Sciatic nerve (tissue), 2 donors: ENCODE measurements around the gene RGS3. TPM values are rescaled to one million over a fixed set of nuclear protein-coding genes. Genes with fewer than 3 reads are reported as not detected.
"Not testable (repeated sequence)": the region's sequence is repeated elsewhere in the genome, so short reads cannot be mapped to it uniquely, and the experiment has no call there.

Source experiments
- ATAC-seq: fragments of 200-7000 bp; cut with Tn5 transposase; one replicate; pipeline ENCODE4 v1.9.1; 2020; ENCODE audit warnings: mild to moderate bottlenecking, moderate library complexity
- DNase-seq: peaks from one replicate; pipeline ENCODE4 v3.0.0-alpha.2; 2020; ENCODE audit warnings: low spot score
- intact Hi-C: fragments of 100-400 bp; cut with DNase I; formaldehyde crosslinking; loops from one replicate; pipeline ENCODE4 v1.14.2; 2022
- total RNA-seq: library from RNA; stranded (reverse); fragmentation: NEBNext Ultra II Directional; extraction: Animal tissue kit (Norgen Biotek cat#: 25700); gene quantifications from one replicate; pipeline ENCODE4 v1.2.1, GENCODE V29; 2021
- donor health status: DM: no; HTN: no; CAD: no.
- donor health status: DM: no; HTN: no; CAD: no.

Gene RGS3
- total RNA-seq, 1 donor from 2014 or later, result 43.1 TPM

DNA sequence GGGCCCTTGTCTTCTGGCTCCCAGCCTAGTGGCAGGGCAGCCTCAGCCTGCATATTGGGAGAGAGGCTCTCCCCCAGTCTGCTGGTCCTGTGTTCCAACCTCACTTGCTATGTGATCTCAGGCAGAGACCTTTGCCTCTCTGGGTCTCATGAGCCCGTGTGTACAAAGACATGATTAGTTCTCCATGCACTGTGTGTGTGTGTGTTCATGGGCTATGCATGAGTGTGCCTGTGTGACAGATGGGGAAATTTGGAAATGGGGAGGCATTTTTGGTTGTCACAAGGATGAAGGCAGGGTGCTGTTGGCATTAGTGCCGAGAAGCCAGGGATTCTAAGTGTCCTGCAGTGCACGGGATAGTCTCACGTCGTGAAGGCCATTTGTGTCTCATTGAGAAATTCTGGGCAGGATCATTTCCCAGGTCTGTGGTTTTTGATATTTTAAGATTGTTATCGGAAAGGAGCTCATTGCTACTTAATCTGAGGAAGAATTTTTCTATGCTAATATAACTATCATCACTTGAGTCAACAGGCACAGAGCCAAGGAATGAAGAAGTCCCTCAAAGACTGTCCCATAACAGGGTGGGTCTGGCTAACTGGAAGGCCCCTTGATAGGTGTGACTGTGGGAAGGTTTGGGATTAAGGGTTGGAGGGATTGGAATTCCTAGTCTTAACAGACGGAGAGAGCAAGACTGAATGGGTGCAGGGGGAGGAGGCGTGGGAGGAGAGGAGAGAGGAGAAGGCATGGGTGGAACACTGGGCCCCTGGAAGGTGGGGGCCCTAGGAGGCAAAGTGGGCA, 168.5 kb downstream of the RGS3 start:
- intact Hi-C loops, result no loop called here
- DNase-seq (peak; percentile 36), ATAC-seq (peak; percentile 7)

DNA sequence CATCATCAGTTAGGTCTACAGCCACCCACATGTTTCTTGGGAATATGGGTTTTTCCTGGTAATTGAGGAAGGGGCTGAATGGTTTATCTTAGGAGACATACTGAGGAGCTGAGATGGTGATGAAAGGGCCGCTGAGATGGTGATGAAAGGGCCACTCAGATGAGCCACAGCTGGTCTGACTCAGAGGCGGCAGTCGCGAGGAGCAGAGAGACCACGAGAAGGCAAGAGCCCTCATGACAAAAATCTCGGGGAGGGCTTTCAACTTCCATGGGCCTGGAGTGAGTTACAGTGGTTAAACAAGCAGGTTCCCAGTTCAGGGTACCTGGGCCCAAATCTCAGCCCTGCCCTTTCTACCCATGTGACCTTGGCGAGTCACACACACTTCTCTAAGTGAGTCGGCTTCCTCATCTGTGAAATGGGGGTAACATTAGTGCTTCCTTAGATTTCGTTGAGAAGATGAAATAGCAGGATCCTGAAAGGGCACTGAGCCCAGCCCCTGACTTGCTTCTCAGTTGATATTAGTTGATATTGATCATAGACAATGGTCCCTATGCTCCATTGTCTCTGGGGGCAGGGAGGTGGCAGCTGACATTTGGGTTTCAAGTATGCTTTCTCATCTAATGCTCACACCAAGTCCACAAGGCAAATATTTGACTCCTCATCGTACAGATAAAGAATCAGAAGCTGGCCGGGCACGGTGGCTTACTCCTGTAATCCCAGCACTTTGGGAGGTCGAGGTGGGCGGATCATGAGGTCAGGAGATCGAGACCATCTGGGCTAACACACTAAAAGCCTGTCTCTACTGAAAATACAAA, 169.5 kb downstream of the RGS3 start:
- DNase-seq, result peak; percentile 42
- ATAC-seq, result no peak
- intact Hi-C loops, result no loop called here

DNA sequence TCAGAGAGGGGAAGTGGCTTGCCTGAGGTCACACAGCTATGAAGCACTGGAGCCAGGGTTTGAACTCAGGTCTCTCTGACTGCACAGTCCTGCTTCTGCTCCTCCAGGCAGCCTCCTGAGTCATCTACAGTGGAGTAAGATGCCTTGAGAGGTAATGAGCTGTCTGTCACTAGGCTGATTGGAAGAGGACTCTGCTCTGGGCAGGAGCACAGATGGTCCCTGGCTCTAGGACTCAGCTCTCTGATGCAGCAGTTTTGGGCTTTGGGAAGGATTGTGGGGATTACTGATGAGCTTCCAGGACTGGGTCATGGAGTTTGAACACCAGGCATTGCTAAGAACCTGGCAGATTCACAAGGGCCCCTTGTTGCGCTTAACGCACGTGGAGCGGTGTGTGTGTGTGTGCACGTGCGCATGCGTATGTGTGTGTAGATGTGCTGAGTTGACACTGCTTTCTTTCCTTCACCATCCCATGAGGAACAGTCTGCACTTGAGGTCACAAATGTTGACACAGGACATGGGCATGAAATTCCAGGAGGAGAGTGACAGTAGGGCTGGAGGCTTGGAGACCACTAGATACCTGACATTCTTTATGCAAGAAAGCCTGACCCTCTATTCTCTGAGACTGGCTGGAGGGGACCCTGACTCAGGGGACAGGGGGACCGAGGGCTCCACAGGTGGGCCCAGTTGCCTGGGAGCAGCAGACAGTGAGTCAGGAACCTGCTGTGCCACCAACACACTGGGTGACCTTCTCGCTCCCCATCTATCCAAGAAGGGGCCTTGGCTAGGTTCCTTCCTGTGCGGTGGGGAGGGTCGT, 170.5 kb downstream of the RGS3 start:
- intact Hi-C loops, result no loop called here
- ATAC-seq (no peak), DNase-seq (peak; percentile 44)

DNA sequence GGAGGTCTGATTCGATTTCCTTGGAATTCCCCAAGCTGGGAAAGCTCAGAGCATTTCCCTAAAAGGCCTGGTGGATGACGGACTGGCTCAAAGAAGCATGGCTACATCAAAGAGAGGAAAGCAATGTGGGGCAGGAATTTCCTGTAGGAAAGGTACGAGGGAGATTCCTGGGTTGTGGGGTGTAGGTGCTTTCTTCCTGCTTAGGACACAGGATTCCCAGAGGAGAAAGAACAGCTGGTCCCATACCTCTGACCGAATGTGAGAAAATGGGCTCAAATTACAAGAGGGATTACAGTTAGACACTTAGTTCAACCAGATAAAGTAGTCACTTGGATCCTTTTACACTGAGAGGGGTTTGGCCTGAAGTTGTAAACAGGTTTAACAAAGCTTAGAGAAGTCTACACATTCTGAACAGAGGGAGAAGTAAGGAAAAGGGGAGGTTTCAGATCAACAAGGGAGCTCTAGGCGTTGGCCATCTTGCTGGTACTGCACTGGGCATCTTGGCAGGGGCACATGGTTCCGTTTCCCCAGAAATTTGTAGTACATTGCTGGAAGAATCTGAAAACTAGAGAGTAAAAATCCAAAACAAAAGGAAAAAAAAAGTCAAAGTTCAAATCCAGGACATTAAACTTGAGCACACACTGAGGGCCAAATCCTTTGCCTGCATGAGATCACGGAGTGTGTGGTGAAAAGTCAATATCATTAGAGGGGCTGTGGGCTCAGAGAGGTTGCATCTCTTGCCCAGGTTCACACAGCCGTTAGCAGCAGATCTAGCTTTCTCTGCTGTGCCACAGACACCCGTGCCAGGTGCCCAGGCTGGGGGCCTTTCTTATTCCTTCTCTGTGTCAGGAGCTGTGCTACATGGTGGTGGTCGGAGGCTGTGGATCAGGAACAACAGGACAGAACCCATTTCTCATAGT, 171.3 kb downstream of the RGS3 start:
- intact Hi-C loops, result no loop called here
- ATAC-seq (peak; percentile 22), DNase-seq (peak; percentile 41)

DNA sequence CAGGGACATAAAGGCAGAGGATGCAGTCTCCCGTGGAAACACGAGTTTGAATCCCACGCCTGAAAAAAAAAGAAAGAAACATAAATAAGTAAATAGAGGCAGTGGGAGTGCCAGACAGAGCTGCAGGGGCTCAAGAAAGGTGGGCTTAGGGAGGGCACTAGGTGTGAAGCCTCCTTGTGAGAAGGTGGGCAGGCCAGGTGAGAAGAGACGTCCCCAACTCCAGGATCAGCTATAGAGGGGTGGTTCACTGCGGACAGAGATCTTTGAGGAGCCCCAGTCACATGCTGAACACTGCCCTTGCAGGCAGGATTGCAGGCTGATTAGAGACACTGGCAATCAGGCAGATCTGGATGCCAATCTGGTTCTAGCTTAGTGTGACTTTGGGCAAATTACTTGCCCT, 172.1 kb downstream of the RGS3 start:
- intact Hi-C loops, result no loop called here
- DNase-seq (peak; percentile 27), ATAC-seq (no peak)

DNA sequence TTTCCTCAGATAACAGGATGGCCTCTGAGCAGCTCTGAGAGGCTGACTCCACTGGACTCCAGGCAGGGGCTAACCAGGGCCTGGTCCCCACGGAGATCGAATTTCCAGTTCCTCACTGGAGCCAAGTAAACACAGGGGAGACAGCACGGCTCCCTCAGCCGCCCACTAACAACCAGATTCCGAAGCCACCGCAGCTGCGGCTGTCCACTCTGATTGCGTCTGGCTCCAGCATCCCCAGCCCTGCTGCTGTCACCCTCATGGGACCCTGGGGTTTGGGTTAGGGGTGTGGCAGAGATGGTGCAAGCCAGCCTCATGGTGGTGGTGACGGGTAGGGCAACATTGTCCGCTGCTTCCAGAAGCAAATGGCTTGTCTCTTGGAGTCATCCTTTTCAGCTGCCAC, 172.6 kb downstream of the RGS3 start:
- ATAC-seq, result peak; percentile 13
- intact Hi-C loops, result no loop called here
- peak; percentile 52 for DNase-seq

DNA sequence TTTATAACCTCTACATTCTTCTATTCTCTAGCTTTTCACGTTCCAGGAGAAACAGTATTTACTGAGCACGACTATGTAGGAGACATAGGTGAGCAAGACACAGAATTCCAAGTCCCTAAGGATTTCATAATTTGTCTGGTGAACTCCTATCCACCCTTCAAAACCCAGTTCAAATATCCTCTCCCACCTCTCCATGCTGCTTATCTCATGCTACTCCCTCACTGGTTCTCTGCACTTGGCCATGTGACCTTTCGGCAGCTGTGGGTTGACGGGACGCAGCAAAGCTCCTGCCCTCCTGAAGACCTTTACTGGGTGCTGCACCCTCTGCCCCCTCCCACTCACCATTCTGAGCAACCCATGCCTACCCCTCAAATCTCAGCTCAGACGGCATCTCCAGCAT, 173.2 kb downstream of the RGS3 start:
- intact Hi-C loops, result no loop called here
- no peak for ATAC-seq
- peak; percentile 33 for DNase-seq

DNA sequence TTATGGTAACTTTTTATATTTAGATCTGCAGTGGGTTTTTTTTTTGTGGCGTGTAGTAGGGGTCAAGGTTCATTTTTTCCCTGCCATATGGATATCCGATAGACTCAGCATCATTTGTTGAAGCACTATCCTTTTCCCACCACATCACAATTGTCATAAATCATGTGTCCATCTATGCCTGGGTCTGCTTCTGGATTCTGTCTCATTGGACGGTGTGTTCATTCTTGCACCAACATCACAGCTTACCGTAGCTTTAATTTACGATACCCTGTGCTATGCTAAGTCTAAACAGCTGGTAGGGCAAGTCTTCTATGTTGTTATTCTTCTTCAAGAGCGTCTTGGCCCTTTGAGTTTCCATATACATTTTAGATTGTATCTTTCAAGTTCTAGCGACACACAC, 175.0 kb downstream of the RGS3 start:
- intact Hi-C loops, result no loop called here
- ATAC-seq (no peak), DNase-seq (no peak)

DNA sequence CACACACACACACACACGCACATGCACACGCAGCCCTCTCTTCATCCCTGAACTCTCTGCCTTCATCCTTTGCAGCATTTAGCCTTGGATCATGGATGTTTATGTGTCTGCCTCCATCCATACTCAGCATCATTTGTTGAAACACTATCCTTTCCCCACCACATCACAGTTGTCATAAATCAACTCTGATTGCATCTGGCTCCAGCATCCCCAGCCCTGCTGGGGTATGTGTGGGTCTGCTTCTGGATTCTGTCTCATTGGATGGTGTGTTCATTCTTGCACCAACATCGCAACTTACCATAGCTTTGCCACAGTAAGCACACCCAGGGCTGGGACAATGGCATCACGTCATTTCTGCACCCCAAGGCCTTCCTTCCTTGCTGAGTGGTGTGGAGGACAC, 175.4 kb downstream of the RGS3 start:
- DNase-seq (peak; percentile 13), ATAC-seq (no peak)
- intact Hi-C loops, result no loop called here

DNA sequence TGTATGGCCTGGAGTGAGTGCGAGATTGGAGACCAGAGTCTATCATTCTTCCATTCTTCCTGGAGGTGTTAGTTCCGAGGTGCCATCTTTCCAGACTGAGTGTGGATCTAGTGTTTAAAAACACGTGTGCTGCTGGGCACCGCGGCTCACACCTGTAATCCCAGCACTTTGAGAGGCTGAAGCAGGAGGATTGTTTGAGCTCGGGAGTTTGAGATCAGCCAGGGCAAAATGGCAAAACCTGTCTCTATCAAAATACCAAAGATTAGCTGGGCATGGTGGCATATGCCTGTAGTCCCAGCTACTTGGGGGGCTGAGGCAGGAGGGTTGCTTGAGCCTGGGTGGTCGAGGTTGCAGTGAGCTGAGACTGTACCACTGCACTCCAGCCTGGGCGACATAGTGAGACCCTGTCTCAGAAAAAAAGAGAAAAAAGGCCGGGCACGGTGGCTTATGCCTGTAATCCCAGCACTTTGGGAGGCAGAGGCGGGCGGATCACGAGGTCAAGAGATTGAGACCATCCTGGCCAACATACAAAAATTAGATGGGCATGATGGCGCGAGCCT, 176.0 kb downstream of the RGS3 start:
- peak; percentile 36 for DNase-seq
- intact Hi-C loops, ATAC-seq: not testable (repeated sequence)

DNA sequence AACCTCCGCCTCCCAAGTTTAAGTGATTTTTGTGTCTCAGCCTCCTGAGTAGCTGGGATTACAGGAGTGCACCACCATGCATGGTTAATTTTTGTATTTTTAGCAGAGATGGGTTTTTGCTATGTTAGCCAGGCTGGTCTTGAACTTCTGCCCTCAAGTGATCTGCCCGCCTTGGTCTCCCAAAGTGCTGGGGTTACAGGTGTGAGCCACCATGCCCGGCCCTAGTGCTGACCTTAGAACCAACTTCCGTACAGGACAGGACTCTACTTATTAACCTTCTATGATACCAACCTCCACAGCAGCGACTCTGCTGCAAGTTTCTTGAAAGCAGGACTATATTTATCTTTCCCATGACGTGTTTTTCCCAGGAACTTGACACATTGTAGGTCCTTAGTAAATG, 176.9 kb downstream of the RGS3 start:
- ATAC-seq (no peak), DNase-seq (peak; percentile 28)
- intact Hi-C loops, result no loop called here

DNA sequence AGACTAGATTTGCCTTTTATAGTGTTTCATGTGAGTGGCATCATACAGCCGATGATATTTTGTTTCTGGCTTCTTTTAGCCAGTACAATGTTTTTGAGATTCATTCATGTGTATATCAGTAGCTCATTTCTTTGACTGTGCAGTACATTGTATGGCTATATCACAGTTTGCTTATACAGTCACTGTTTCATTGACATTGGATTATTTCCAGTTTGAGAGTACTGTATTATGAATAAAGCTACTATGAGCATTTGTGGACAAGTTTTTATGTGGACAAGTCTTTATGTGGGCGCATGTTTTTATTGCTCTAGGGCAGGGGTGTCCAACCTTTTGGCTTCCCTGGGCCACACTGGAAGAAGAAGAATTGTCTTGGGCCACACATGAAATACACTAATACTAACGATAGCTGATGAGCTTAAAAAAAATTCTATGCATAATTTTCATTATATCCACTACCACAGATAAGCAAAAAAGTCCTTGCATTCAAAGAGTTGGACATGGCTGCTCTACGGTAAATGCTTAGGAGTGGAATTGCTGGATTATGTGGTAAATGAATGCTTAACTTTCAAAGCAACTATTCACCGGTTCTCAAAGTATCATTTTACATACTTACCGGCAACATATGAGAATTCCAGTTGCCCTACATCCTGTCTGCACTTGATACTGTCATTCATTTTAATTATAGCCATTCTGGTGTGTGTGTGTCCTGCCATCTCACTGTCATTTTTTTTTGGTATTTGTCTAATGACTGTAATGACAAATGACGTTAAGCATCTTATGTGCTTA, 177.8 kb downstream of the RGS3 start:
- no peak for ATAC-seq
- intact Hi-C loops, result no loop called here
- DNase-seq, result no peak

DNA sequence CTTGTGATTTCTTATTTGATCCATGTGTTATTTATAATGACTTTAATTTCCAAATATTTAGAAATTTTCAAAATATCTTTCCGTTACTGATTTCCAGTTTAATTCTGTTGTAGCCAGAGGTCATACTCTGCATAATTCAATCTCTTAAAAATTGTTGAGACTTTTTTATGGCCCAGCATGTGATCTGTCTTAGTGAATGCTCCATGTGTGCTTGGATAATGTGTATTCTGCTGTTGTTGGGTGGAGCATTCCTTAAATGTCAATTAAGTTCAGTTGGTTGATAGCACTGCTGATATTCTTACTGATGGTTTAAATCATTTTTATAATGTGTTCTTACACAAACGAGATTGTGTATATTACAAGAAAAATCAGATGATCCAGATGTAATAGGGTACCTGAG, 180.8 kb downstream of the RGS3 start:
- intact Hi-C loops, result no loop called here
- ATAC-seq (no peak), DNase-seq (no peak)

DNA sequence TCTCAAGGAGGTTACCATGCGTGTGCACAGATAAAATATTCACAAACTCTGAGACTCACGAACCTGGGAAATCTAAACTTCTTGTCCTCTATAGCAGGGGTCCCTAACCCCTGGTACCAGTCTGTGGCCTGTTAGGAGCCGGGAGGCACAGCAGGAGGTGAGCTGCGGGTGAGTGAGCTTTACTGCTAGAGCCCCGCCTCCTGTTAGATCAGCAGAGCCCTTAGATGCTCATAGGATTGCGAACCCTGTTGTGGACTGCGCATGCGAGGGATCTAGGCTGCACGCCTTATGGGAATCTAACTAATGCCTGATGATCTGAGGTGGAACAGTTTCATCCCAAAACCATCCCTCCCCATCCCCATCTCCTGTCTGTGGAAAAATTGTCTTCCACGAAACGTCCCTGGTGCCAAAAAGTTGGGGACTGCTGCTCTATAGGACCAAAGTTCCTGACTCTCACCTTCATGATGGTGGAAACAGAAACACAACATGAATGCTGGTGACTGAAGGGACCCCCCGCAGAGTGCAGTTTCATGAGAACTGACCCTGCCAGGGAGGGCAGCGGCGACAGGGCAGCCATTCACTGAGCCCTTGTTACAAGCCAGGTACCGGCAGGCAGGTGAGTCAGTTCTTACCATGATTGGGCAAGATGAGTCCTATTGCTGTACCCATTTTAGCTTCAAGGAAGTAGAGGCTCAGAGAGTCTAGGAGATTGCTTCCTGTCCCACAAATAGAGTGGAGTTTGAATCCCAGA, 181.9 kb downstream of the RGS3 start:
- no peak for ATAC-seq
- intact Hi-C loops, result no loop called here
- peak; percentile 28 for DNase-seq

DNA sequence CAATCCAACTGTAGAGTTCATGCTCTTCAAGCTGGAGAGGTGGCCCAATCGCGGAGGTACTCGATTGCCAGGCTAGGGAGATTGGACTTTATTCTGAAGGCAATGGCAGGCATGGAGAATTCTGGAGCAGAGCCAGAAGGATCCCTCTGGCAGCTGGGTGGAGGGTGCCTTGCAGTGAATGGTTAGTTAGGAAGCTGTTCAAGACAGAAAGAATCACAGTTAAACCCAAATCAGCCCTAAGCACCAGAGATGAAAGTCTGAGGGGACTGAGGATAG, 182.4 kb downstream of the RGS3 start:
- DNase-seq (peak; percentile 18), ATAC-seq (no peak)
- intact Hi-C loops, result no loop called here

DNA sequence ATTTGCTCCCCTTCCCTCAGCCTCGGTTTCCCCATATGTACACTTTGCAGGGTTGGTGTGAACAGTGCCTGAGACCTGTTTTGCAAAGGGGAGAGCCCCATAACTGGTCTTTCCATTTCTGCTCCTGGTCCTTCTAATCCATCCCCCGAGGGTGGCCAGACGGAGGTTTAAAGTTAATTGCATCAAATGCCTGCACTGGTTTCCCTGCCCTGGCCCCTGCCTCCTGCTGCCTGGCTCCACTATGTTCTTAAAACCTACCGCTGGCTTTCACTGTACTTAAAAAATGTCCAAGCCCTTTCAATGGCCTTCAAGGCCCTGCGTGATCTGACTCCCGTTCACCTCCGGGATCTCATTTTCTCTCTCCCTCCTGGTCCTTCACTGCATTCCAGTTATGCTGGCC, 183.0 kb downstream of the RGS3 start:
- intact Hi-C loops, result no loop called here
- ATAC-seq (no peak), DNase-seq (peak; percentile 44)
